Activated gamma-delta T cell (primary cell): ENCODE measurements around the gene NUP93.

Source experiments
- DNase-seq: peaks from one replicate; lab custom pipeline; 2025; lab: John Stamatoyannopoulos, UW
- total RNA-seq, 2 donors: gene quantifications; one replicate each; lab custom pipeline; 2026; lab: John Stamatoyannopoulos, UW

The NUP93 gene
- 70.4 to 84.5 reads per million in 2 donors for total RNA-seq

GRCh38 chr16:56729735-56730662 is at the start of gene NUP93:
TSS of gene NUP93 (plus strand) at chr16:56730129. CDS start at chr16:56748248, 18,119 bp downstream.
- peak; percentile 79 for DNase-seq

- peak; percentile 80 for DNase-seq
Observed at GRCh38 chr16:56681939-56682702, 47.8 kb upstream of the NUP93 start, which contains the start of gene MT1X. TSS of gene MT1X (plus strand) at chr16:56682470. CDS start at chr16:56682541, 71 bp downstream.

DNA sequence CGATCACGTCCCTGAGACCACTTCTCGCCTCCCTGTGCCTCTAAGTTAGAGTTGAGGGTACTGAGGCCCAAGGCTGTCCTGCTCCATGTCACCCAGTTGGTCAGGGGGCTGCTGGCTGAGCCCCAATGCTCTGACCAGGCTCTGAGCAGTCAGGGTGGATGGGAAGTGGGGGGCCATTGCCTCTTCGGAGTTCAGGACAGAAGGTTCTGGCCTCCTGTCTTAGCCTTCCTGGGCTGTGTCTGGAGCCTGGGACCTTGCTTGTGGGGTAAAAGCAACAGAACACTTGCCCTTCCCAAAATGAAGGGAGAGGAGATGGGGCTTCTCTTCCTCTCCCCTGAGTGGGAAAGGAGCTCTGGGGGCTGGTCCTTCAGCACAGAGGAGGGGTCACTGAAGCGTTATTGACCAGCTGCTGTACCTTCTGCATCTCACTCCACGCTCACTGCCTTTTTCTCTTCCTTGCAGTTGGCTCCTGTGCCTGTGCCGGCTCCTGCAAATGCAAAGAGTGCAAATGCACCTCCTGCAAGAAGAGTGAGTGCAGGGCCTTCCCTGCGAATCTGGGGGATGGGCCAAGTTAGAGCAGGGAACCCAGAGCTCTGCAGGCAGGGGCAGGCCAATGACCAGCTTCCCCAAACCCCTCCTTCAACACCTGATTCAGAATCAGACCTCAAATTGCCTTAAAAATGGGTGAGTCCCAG is 47.1 kb upstream of the NUP93 start:
- no peak for DNase-seq

- no peak for DNase-seq
Observed at GRCh38 chr16:56683424-56684172, 46.3 kb upstream of the NUP93 start.

DNA sequence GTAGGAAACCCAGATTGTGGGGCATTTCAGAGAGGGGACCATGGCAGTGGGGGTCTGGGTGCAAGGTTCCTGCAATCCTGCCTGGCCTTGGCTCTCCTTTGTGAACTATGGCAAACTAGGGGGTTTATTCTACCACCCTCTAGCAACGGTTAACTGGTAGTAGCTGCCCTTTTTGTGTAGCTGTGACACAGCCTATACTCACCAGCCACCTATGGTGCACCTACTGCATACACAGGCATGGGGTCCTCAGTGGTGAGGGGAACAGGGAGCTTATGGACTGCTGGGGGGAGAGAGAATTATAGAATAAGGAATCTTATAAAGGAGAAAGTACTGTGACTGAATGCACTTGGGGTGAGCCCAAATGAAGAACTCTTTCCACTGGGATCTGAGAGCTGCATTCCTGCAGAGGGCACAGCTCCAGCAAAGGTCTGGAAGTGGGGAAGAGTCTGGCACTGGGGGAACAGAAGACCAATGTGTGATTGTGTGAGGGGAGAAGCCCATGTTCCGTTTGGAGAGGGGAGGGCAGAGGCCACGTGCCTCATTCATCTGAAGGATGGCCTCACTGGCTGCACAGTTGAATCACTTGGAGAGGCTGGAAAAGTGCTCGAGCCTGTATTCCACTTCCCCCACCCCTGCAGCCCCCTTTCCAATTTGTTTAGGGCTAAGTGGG is 45.5 kb upstream of the NUP93 start:
- no peak for DNase-seq

DNA sequence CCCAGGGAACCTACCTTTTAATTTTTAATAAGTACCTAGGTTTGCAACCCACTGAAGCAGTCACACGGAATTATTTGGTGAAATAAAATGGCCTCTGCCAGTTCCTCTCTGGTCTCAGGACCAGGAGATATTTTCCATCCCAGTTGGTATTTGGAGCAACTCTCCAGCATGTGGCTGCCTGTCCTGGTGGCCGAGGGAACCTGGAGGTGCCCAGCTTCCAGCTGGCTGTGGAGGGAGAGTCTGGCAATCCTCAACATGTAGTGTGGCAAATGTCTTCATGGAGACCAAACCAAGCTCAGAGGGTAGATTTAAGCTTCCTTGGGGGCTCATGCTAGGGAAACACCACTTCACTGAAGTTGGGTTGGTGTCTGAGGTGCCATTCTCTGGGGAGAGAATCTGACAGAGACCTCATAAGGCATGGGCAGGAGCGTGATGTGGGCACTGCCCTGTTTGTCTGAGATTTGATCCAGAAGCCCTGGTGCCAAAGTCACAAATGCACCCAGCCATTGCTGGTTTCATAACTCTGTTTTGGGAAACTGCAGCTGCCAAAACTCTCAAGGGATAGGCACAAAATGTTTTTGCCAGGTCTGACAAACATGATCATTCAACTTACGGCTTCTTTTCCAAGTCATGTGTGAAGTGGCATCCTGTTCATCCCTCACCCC is 44.9 kb upstream of the NUP93 start:
- DNase-seq, result no peak

DNA sequence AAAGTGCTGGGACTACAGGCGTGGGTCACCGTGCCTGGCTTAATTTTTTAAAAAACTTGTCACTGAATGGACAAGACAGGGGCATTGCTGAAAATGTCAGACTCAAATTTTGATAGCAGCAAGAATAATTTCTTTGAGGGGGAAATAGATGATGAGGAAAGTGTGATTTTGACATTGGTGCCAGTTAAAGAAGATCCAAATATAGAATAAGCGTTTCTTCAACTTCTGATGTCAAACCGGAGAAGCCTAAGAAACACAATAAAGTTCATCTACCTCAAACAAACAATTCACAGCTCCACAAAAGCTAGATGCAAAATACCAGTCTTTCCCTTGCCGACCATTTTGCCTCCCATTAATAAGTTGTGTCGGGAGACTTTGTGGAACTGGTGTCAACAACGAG is 43.2 kb upstream of the NUP93 start:
- no peak for DNase-seq

DNA sequence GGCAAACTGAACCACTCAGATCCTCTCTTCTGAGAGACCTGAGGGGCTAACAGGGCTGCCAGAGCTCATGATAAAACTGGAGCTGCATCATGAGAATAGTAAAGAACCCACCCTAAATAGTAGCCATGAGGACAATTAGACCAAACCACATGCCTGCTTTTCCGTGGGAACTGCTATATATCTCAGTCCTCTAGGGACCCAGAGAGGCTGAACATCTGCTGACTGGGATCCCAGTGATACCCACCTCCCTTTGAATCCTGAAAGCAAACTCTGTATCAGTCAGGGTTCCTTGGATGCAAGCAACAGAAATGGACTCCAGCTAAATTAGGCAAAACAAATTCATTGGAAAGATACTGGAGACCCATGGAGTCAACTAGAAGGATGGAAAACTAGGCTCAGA is 41.2 kb upstream of the NUP93 start:
- DNase-seq, result no peak

- DNase-seq, result no peak
Observed at GRCh38 chr16:56689171-56689570, 40.8 kb upstream of the NUP93 start.

- no peak for DNase-seq
Observed at GRCh38 chr16:56690420-56691122, 39.4 kb upstream of the NUP93 start.

DNA sequence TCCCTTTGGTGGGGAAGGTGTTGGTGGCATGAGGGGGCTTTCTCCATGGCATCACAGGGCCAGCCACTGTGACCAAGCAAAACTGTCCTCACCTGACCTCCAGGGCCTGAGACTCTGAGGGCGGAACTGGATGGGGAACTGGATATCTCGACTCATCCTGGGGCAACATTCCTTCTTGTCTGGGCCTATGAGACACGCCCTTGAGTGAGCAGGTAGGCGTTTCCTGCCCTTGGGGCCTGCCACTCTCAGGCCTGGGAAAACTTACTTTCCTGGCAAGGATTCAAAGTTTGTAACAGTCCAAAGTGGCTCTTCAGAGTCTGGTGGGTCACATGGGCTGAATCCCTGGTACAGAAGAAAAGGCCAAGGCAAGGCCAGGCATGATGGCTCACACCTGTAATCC is 38.0 kb upstream of the NUP93 start:
- no peak for DNase-seq

GRCh38 chr16:56695246-56695645 is 34.7 kb upstream of the NUP93 start:
- no peak for DNase-seq

- DNase-seq, result no peak
Observed at GRCh38 chr16:56697456-56698155, 32.3 kb upstream of the NUP93 start.

GRCh38 chr16:56700195-56700594 is 29.7 kb upstream of the NUP93 start:
- DNase-seq, result no peak

- no peak for DNase-seq
Observed at GRCh38 chr16:56700631-56701030, 29.3 kb upstream of the NUP93 start.

DNA sequence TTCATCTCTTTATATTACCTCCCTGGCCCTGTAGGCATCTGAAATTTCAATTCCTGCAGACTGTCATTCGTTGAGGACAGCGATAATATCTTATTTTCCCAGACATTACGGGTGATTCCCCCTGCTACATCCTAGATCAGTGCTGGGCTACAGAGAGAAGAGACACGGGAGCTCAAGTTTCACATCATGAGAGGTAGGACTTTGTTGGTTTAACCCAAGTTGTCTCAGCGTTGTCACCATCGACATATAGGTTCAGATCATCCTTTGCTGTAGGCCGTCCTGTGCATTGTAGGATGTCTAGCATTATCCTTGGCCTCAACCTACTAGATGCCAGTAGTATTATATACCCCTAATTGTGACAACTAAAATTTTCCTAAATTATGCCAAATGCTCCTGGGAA is 28.4 kb upstream of the NUP93 start:
- DNase-seq, result no peak

DNA sequence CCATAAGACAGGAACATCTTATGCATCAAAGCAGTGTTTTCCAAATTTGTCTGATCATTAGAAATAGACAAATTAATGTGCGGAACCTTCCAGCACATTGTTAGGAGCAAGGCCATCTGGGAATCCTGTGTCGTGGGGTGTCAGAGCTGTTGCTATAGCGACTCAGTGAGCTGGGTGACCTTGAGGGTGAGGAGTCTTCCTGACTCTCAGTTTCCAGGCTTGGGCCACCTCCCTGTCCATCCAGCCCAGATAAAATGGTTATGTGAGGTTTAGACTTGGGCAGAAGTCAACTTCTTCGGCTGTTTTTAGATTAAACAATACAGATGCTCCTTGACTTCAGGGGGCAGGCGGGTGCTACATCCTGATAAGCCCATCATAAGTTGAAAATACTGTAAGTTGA is 27.1 kb upstream of the NUP93 start:
- DNase-seq, result no peak

DNA sequence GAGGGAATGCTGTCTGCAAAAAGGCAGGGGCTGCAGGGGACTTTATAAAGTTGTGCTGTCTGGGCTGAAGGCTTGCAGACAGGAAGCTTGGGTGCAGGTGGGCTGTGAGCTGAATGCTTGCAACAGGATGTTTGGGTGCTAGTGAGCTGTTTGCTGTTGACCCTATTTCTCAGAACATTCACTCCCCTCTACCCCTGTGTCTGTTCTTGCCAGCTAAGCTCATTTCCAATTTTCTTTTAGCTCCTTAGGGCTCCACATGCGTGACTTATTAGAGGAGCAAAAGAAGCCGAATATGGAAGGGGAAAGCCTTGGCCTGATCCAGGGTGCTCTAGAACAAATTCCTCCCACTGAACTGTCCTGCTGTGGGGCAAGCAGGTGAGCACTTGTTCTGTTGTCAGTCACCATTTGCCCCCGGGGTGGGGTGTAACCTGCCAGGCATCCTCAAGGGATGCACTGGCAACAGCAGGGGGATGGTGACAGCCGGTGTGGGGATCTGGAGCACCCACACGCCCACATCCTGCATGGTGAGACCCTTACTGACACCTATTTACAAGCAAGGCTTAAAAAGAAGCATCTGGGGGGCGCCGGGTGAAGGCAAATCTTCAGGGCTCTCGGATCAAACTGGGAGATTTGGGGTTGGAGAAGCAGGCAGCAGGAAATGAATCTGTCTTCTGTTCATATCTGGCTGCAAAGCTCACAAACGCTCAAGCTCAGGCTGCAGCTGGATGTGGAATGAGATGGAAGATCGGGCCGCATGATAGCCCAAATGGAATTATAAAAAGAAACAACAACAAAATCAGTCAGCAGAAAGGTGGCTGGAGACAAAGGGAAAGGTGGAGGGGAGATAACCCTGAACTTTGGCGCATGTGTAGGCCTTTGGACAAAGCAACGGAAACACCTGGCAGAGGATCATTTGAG is 21.1 kb upstream of the NUP93 start:
- no peak for DNase-seq
